Breast epithelium (tissue), 4 donors: Measurements from ENCODE around the gene SARNP. TPM values are rescaled to one million over a fixed set of nuclear protein-coding genes. Genes with fewer than 3 reads are reported as not detected.
"Not testable (repeated sequence)": the region's sequence is repeated elsewhere in the genome, so short reads cannot be mapped to it uniquely, and the experiment has no call there.

Experiments used
- DNase-seq, 2 donors: peaks; one replicate each; pipeline ENCODE4 v3.0.0-alpha.2; 2019; ENCODE audit warnings: low spot score in 2 of 2
- H3K27ac ChIP-seq, 2 donors: fragments of 200-600 bp; sonication (generic) in 1 of 2; one replicate each; pipeline ENCODE4 v1.5.1; 2016 to 2019; ENCODE audit warnings: mild to moderate bottlenecking in 1 of 2
- H3K27me3 ChIP-seq, 2 donors: fragments of 200-600 bp; sonication (generic) in 1 of 2; one replicate each; pipeline versions ENCODE4 v1.5.1 to v1.6.0; 2017 to 2019; ENCODE audit warnings: control low read depth in 1 of 2, mild to moderate bottlenecking in 1 of 2
- H3K36me3 ChIP-seq: fragments of 200-600 bp; one replicate; pipeline ENCODE4 v1.5.1; 2019
- H3K4me1 ChIP-seq, 2 donors: fragments of 200-600 bp; sonication (generic); one replicate each; pipeline ENCODE4 v1.5.1; 2016 to 2019; ENCODE audit warnings: control low read depth in 1 of 2
- H3K4me3 ChIP-seq, 3 donors: fragments of 200-600 bp; sonication (generic); 1 replicate in 2 of 3; 2 replicates in 1 of 3; pipeline ENCODE4 v1.5.1; 2016 to 2019; ENCODE audit warnings: mild to moderate bottlenecking in 3 of 3, moderate library complexity in 2 of 3
- H3K9me3 ChIP-seq, 2 donors: fragments of 200-600 bp; sonication (generic) in 1 of 2; one replicate each; pipeline ENCODE4 v1.5.1; 2016 to 2019; ENCODE audit warnings: control low read depth in 1 of 2
- POLR2A ChIP-seq: fragments of 450-650 bp; IDR thresholded peaks from one replicate; pipeline ENCODE4 v1.6.1; 2016; ENCODE audit warnings: antibody characterized with exemption, mild to moderate bottlenecking, moderate library complexity
- POLR2AphosphoS5 ChIP-seq, 3 donors: sonication (generic); formaldehyde crosslinking; IDR thresholded peaks; one replicate each; pipeline ENCODE4 v1.6.1; 2017; ENCODE audit warnings: antibody characterized with exemption in 3 of 3
- intact Hi-C: fragments of 100-400 bp; cut with DNase I; formaldehyde crosslinking; loops from one replicate; pipeline ENCODE4 v1.15.1; 2023; ENCODE audit warnings: low total_unique reads
- total RNA-seq, 3 donors: library from RNA; depleted of rRNA; stranded (reverse); fragments of >200 nt; gene quantifications; one replicate each; pipeline ENCODE4 v1.1.0, GENCODE V29; 2016
- TF ChIP-seq, protein P1 (sequence below), 3 donors: fragments of 450-650 bp; IDR thresholded peaks; one replicate each; pipeline ENCODE4 v1.5.1; 2016 to 2017; ENCODE audit warnings: antibody characterized with exemption in 3 of 3, mild to moderate bottlenecking in 3 of 3, moderate library complexity in 3 of 3

The SARNP gene
- total RNA-seq, 3 donors from 2014 or later, result 54.7 to 64.3 (median 55.3) TPM

GRCh38 chr12:55765736-55766290 is 51.7 kb downstream of the SARNP start:
- TF ChIP-seq, protein P1, sequence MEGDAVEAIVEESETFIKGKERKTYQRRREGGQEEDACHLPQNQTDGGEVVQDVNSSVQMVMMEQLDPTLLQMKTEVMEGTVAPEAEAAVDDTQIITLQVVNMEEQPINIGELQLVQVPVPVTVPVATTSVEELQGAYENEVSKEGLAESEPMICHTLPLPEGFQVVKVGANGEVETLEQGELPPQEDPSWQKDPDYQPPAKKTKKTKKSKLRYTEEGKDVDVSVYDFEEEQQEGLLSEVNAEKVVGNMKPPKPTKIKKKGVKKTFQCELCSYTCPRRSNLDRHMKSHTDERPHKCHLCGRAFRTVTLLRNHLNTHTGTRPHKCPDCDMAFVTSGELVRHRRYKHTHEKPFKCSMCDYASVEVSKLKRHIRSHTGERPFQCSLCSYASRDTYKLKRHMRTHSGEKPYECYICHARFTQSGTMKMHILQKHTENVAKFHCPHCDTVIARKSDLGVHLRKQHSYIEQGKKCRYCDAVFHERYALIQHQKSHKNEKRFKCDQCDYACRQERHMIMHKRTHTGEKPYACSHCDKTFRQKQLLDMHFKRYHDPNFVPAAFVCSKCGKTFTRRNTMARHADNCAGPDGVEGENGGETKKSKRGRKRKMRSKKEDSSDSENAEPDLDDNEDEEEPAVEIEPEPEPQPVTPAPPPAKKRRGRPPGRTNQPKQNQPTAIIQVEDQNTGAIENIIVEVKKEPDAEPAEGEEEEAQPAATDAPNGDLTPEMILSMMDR (IDR thresholded peaks at IDR 0.05), result no peak
- no peak for TF ChIP-seq POLR2AphosphoS5 (IDR thresholded peaks at IDR 0.05)
- no peak for TF ChIP-seq POLR2A
- intact Hi-C loops, result no loop called here
- Histone ChIP-seq H3K27ac (no peak overlapping the region), H3K9me3 (no peaks in the 10 kb centered on the region), H3K27me3 (no peaks in the 10 kb centered on the region), H3K4me3 (no peak overlapping the region), H3K36me3 (no peaks in the 10 kb centered on the region), H3K4me1 (no peaks in the 10 kb centered on the region)
- DNase-seq, result no peak

DNA sequence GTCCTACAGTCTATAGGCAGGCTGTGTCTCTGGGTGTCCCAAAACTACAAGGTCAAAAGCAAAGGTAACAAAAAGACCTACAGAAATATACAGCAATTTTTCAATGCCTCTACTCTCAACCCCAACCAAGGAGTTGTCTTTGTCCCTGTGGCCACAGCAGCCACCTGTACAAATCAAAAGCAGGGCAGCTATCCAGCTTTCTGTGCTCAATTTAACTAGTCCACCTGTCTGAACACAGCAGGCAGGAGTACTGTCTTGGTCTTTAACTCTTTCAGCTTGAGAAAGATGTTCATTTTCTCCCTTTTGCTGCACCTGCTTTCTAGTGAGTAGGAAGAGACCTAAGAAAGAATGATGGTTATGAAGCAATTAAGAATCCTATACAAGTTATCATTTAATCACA is 54.9 kb downstream of the SARNP start:
- Histone ChIP-seq H3K4me1 (no peaks in the 10 kb centered on the region), H3K27me3 (no peaks in the 10 kb centered on the region), H3K27ac (no peak overlapping the region), H3K4me3 (no peak overlapping the region), H3K36me3 (no peaks in the 10 kb centered on the region), H3K9me3 (no peaks in the 10 kb centered on the region)
- no peak for TF ChIP-seq POLR2AphosphoS5 (IDR thresholded peaks at IDR 0.05)
- TF ChIP-seq, protein P1 (IDR thresholded peaks at IDR 0.05), result no peak
- no peak for TF ChIP-seq POLR2A
- intact Hi-C loops, result no loop called here
- DNase-seq, result no peak

DNA sequence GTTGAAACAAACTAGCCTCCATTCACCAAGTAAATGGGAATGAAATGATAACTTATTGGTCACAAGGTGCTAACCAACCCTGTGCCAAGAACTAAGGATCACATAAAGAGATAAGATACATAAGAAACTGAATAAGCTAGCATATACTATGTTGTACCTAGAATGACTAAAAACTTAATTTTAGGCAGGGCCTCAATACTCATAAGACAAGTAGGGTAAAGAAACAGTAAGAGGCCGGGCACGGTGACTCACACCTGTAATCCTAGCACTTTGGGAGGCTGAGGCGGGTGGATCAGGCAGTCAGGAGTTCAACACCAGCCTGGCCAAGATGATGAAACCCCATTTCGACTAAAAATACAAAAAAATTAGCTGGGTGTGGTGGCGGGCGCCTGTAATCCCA is 56.9 kb downstream of the SARNP start:
- H3K9me3 ChIP-seq, result no peaks in the 10 kb centered on the region
- H3K4me1 ChIP-seq, result no peaks in the 10 kb centered on the region
- intact Hi-C loops, result no loop called here
- TF ChIP-seq, protein P1 (IDR thresholded peaks at IDR 0.05), result no peak
- no peak for TF ChIP-seq POLR2AphosphoS5 (IDR thresholded peaks at IDR 0.05)
- TF ChIP-seq POLR2A, result no peak
- H3K4me3 ChIP-seq, result no peak overlapping the region
- H3K27ac ChIP-seq, result no peak overlapping the region
- no peak for DNase-seq
- no peaks in the 10 kb centered on the region for H3K36me3 ChIP-seq
- no peaks in the 10 kb centered on the region for H3K27me3 ChIP-seq

DNA sequence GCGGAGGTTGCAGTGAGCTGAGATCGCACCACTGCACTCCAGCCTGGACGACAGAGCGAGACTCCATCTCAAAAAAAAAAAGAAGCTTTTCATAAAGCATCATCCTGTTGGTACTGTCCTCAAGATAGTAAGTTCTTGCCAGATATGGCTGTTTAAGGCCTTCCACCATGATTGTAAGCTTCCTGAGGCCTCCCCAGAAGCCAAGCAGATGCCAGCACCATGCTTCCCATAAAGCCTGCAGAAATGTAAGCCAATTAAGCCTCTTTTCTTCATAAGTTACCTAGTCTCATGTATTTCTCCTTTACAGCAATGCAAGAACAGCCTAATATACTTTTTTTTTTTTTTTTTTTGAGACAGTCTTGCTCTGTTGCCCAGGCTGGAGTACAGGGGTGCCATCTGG is 58.9 kb downstream of the SARNP start:
- intact Hi-C loops, H3K9me3 ChIP-seq, DNase-seq, H3K27me3 ChIP-seq, H3K4me1 ChIP-seq, H3K4me3 ChIP-seq, H3K27ac ChIP-seq, H3K36me3 ChIP-seq: not testable (repeated sequence)

- peaks cover 3% of the 10 kb centered on the region for H3K36me3 ChIP-seq
- H3K9me3 ChIP-seq, result no peaks in the 10 kb centered on the region
- TF ChIP-seq POLR2A (no peak), POLR2AphosphoS5 (IDR thresholded peaks at IDR 0.05) (no peak)
- TF ChIP-seq, protein P1 (IDR thresholded peaks at IDR 0.05), result no peak
- H3K27me3 ChIP-seq, result no peaks in the 10 kb centered on the region
- no peak for DNase-seq
- no peak overlapping the region for H3K4me3 ChIP-seq
- no peak overlapping the region for H3K27ac ChIP-seq
- intact Hi-C loops, result no loop called here
- H3K4me1 ChIP-seq, result no peaks in the 10 kb centered on the region
Observed at GRCh38 chr12:55757701-55758100, 59.8 kb downstream of the SARNP start.

DNA sequence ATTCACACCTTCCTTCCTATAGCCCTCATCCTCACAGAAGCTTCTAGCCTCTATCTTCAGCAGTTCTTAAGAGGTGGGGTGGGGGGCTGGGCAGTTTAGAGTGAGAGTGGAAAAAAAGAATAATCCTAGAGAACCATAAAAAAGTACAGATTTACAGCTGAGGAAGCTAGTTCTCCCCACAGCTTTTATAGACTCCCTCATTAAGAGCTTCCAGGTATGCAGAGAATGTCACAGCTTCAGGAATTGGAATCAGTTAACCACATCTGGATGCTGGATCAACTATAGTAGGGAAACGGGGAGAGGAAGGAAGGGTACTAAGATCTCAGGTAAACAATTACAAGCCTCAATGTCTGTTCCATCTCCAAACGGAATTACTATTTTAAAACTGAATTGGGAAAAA is 62.3 kb downstream of the SARNP start:
- intact Hi-C loops, result no loop called here
- no peak for TF ChIP-seq POLR2AphosphoS5 (IDR thresholded peaks at IDR 0.05)
- TF ChIP-seq, protein P1 (IDR thresholded peaks at IDR 0.05), result no peak
- no peak for TF ChIP-seq POLR2A

More for the DNA sequence above, 62.3 kb downstream of the SARNP start:
- DNase-seq, result no peak
- no peak overlapping the region for H3K4me3 ChIP-seq
- no peak overlapping the region for H3K27ac ChIP-seq
- peaks cover 3% of the 10 kb centered on the region for H3K36me3 ChIP-seq
- H3K9me3 ChIP-seq, result no peaks in the 10 kb centered on the region
- no peaks in the 10 kb centered on the region for H3K27me3 ChIP-seq
- no peaks in the 10 kb centered on the region for H3K4me1 ChIP-seq
